HL-60 (cell line): ENCODE results near the gene TNNI3. TPM values are rescaled to one million over a fixed set of nuclear protein-coding genes. Genes with fewer than 3 reads are reported as not detected.

Source experiments
- DNase-seq, 2 experiments: peaks; one replicate each; pipeline ENCODE4 v3.0.0-alpha.2; 2010 to 2020; ENCODE audit warnings: low read depth in 1 of 2, low spot score in 1 of 2
- H3K27ac ChIP-seq: fragments of 250-450 bp; sonication (Bioruptor Pico); replicated peaks from 2 replicates; pipeline ENCODE4 v1.5.1; 2020; ENCODE audit warnings: mild to moderate bottlenecking, moderate library complexity
- H3K27me3 ChIP-seq: fragments of 250-450 bp; sonication (Bioruptor Pico); 2 replicates; pipeline ENCODE4 v1.5.1; 2021; ENCODE audit warnings: mild to moderate bottlenecking, moderate library complexity; ENCODE audit not compliant: insufficient read depth, poor library complexity, severe bottlenecking
- H3K4me3 ChIP-seq: replicated peaks from 2 replicates; pipeline ENCODE4 v1.5.1; 2011; ENCODE audit warnings: mild to moderate bottlenecking, control low read depth, low read length; ENCODE audit not compliant: insufficient read depth
- CTCF ChIP-seq: IDR thresholded peaks from one replicate; pipeline ENCODE4 v1.5.1; 2011; ENCODE audit warnings: low read length, control low read depth, inconsistent platforms; ENCODE audit not compliant: insufficient read depth
- GABPA ChIP-seq: IDR thresholded peaks from 2 replicates; pipeline ENCODE4 v1.6.1; 2012; ENCODE audit warnings: low read depth
- POLR2AphosphoS5 ChIP-seq: IDR thresholded peaks from 2 replicates; pipeline ENCODE4 v1.6.1; 2012; ENCODE audit warnings: low read depth
- SPI1 ChIP-seq: IDR thresholded peaks from 2 replicates; pipeline ENCODE4 v1.6.1; 2012; ENCODE audit warnings: low read depth, mild to moderate bottlenecking, borderline replicate concordance
- microRNA-seq: library from miRNA; unstranded; fragments of <30 nt; microRNA quantifications from one replicate; pipeline ENCODE4, GENCODE V29; 2018
- TF ChIP-seq, protein P1 (sequence below): IDR thresholded peaks from 2 replicates; pipeline ENCODE4 v1.6.1; 2012; ENCODE audit warnings: low read depth; ENCODE audit not compliant: insufficient replicate concordance

The TNNI3 gene

GRCh38 chr19:55105237-55105636 lies 52.3 kb downstream of the TNNI3 start:
- Histone ChIP-seq H3K27me3 (no peaks in the 10 kb centered on the region), H3K27ac (no peak overlapping the region), H3K4me3 (no peak overlapping the region)
- no peak for DNase-seq
- TF ChIP-seq, protein P1, sequence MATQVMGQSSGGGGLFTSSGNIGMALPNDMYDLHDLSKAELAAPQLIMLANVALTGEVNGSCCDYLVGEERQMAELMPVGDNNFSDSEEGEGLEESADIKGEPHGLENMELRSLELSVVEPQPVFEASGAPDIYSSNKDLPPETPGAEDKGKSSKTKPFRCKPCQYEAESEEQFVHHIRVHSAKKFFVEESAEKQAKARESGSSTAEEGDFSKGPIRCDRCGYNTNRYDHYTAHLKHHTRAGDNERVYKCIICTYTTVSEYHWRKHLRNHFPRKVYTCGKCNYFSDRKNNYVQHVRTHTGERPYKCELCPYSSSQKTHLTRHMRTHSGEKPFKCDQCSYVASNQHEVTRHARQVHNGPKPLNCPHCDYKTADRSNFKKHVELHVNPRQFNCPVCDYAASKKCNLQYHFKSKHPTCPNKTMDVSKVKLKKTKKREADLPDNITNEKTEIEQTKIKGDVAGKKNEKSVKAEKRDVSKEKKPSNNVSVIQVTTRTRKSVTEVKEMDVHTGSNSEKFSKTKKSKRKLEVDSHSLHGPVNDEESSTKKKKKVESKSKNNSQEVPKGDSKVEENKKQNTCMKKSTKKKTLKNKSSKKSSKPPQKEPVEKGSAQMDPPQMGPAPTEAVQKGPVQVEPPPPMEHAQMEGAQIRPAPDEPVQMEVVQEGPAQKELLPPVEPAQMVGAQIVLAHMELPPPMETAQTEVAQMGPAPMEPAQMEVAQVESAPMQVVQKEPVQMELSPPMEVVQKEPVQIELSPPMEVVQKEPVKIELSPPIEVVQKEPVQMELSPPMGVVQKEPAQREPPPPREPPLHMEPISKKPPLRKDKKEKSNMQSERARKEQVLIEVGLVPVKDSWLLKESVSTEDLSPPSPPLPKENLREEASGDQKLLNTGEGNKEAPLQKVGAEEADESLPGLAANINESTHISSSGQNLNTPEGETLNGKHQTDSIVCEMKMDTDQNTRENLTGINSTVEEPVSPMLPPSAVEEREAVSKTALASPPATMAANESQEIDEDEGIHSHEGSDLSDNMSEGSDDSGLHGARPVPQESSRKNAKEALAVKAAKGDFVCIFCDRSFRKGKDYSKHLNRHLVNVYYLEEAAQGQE = no peak
- TF ChIP-seq GABPA = no peak
- no peak for TF ChIP-seq CTCF
- no peak for TF ChIP-seq SPI1
- no peak for TF ChIP-seq POLR2AphosphoS5

DNA sequence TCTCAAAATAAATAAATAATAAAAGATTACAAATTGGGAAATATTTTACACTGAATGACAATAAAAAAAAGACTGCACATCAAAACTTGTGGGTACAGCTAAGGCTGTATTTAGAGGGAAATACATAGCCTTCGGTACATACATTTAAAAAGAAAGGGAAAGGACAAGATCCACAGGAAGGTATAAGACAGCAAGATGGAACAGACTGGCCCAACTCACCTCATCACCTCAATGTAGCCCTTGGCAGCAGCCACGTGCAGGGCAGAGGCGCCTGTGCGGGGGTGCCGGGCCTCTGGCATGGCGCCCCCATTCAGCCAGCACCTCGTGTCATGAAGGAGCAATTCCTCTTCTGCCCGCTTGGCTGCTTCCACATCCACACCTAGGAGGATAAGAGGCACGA lies 54.3 kb downstream of the TNNI3 start:
- Histone ChIP-seq H3K27me3 (no peaks in the 10 kb centered on the region), H3K4me3 (no peak overlapping the region), H3K27ac (no peak overlapping the region)
- no peak for DNase-seq
- TF ChIP-seq POLR2AphosphoS5 = peak; percentile 21; the same call in 1 of the 2 replicates
- TF ChIP-seq SPI1 = no peak

Small RNA genes within 50 kb of the gene (microRNA-seq; reads per million reads assigned to microRNA genes)
- gene MIR7975 = not detected
